SK-N-SH (cell line): ENCODE data around the gene SERINC2.

Source experiments
- EZH2phosphoT487 ChIP-seq: fragments of 200-600 bp; sonication (generic); IDR thresholded peaks from 2 replicates; pipeline ENCODE4 v1.6.1; 2017; ENCODE audit warnings: low read depth, mixed run types, mild to moderate bottlenecking, antibody characterized with exemption, moderate library complexity, borderline replicate concordance
- MXI1 ChIP-seq: IDR thresholded peaks from 2 replicates; pipeline ENCODE4 v1.6.1; 2012; ENCODE audit warnings: mild to moderate bottlenecking, low read depth, low read length, improper control_type of control experiment
- NFIC ChIP-seq: IDR thresholded peaks from 2 replicates; pipeline ENCODE4 v1.4.0; 2012; ENCODE audit warnings: borderline replicate concordance
- RAD21 ChIP-seq: IDR thresholded peaks from 2 replicates; pipeline ENCODE4 v1.6.1; 2012; ENCODE audit warnings: mild to moderate bottlenecking, low read length
- TEAD4 ChIP-seq: IDR thresholded peaks from 2 replicates; pipeline ENCODE4 v1.4.0; 2012; ENCODE audit warnings: mild to moderate bottlenecking, borderline replicate concordance; ENCODE audit not compliant: insufficient read depth
- TF ChIP-seq, protein P1 (sequence below): fragments of 200-600 bp; sonication (generic); IDR thresholded peaks from 2 replicates; pipeline ENCODE4 v1.6.1; 2017; ENCODE audit warnings: antibody characterized with exemption, mild to moderate bottlenecking, moderate library complexity

- TF ChIP-seq EZH2phosphoT487, result no peak
- TF ChIP-seq, protein P1, sequence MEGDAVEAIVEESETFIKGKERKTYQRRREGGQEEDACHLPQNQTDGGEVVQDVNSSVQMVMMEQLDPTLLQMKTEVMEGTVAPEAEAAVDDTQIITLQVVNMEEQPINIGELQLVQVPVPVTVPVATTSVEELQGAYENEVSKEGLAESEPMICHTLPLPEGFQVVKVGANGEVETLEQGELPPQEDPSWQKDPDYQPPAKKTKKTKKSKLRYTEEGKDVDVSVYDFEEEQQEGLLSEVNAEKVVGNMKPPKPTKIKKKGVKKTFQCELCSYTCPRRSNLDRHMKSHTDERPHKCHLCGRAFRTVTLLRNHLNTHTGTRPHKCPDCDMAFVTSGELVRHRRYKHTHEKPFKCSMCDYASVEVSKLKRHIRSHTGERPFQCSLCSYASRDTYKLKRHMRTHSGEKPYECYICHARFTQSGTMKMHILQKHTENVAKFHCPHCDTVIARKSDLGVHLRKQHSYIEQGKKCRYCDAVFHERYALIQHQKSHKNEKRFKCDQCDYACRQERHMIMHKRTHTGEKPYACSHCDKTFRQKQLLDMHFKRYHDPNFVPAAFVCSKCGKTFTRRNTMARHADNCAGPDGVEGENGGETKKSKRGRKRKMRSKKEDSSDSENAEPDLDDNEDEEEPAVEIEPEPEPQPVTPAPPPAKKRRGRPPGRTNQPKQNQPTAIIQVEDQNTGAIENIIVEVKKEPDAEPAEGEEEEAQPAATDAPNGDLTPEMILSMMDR, result no peak
- no peak for TF ChIP-seq RAD21
- no peak for TF ChIP-seq MXI1
- no peak for TF ChIP-seq NFIC
- no peak for TF ChIP-seq TEAD4
Observed at GRCh38 chr1:31478167-31478566, 65.2 kb downstream of the SERINC2 start.
